Body of pancreas (tissue), 4 donors: ENCODE data around the gene MICAL2.

Experiments used
- POLR2A ChIP-seq, 3 donors: fragments of 450-650 bp; IDR thresholded peaks; one replicate each; pipeline ENCODE4 v1.6.1; 2016; ENCODE audit warnings: antibody characterized with exemption in 3 of 3, mild to moderate bottlenecking in 2 of 3
- TF ChIP-seq, protein P1 (sequence below), 7 experiments: fragments of 450-650 bp in 4 of 7; fragments of 200-600 bp in 3 of 7; sonication (generic) in 3 of 7; IDR thresholded peaks; one replicate each; pipeline ENCODE4 v1.5.1; 2016 to 2019; ENCODE audit warnings: antibody characterized with exemption in 7 of 7

DNA sequence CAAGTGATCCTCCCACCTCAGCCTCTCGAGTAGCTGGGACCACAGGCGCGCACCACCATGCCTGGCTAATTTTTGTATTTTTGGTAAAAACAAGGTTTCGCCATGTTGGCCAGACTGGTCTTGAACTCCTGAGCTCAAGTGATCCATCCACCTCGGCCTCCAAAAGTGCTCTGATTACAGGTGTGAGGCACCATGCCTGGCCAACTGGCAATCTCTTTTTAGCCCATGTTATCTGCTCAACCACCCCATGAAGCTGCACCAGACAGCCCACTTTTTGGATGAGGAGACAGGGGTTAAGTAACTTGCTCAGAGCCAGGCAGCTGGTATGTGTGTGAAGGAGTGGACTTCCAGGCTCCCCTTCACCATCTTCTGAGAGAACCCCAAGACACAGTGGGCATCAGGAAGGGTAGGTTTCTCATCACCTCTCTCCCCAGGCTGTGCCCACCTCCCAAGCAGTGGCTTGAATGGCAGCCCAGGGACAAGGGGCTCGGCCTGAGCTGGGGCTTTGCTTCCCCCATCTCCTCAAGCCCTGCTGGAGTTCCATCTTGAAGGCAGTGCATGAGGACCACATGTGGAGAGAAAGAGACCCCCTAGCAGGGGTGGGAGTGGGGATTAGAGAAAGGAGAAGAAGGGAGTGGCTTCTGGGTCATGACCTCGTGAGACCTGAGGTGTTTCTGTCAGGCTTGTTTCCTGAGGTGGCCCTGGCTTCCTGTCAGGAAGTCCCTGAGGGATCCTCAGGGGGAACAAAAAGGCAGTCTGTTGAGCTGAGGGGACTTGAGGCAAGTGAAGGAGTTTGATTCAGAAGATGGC, 179.5 kb downstream of the MICAL2 start:
- TF ChIP-seq, protein P1, sequence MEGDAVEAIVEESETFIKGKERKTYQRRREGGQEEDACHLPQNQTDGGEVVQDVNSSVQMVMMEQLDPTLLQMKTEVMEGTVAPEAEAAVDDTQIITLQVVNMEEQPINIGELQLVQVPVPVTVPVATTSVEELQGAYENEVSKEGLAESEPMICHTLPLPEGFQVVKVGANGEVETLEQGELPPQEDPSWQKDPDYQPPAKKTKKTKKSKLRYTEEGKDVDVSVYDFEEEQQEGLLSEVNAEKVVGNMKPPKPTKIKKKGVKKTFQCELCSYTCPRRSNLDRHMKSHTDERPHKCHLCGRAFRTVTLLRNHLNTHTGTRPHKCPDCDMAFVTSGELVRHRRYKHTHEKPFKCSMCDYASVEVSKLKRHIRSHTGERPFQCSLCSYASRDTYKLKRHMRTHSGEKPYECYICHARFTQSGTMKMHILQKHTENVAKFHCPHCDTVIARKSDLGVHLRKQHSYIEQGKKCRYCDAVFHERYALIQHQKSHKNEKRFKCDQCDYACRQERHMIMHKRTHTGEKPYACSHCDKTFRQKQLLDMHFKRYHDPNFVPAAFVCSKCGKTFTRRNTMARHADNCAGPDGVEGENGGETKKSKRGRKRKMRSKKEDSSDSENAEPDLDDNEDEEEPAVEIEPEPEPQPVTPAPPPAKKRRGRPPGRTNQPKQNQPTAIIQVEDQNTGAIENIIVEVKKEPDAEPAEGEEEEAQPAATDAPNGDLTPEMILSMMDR (IDR thresholded peaks at IDR 0.05): no peak
- TF ChIP-seq POLR2A (IDR thresholded peaks at IDR 0.05): no peak
